Duodenal mucosa (tissue), 2 donors: ENCODE data around the gene VGLL4.

Source experiments
- H3K27ac ChIP-seq: one replicate; pipeline ENCODE4 v1.7.0; 2013; ENCODE audit warnings: low read depth, low read length
- H3K27me3 ChIP-seq, 2 donors: one replicate each; pipeline ENCODE4 v1.7.0; 2013; ENCODE audit warnings: low read length in 2 of 2, control low read depth in 1 of 2; ENCODE audit not compliant: insufficient read depth in 2 of 2, control insufficient read depth in 1 of 2
- H3K36me3 ChIP-seq, 2 donors: one replicate each; pipeline ENCODE4 v1.7.0; 2013; ENCODE audit warnings: low read length in 2 of 2, control low read depth in 1 of 2; ENCODE audit not compliant: insufficient read depth in 2 of 2, control insufficient read depth in 1 of 2
- H3K4me1 ChIP-seq, 2 donors: one replicate each; pipeline ENCODE4 v1.7.0; 2013; ENCODE audit warnings: low read length in 2 of 2, control low read depth in 1 of 2; ENCODE audit not compliant: insufficient read depth in 2 of 2, control insufficient read depth in 1 of 2
- H3K4me3 ChIP-seq, 2 donors: one replicate each; pipeline ENCODE4 v1.7.0; 2013; ENCODE audit warnings: low read length in 2 of 2, low read depth in 1 of 2
- H3K9ac ChIP-seq, 2 donors: one replicate each; pipeline ENCODE4 v1.7.0; 2013; ENCODE audit warnings: low read length in 2 of 2, low read depth in 1 of 2
- H3K9me3 ChIP-seq, 2 donors: one replicate each; pipeline ENCODE4 v1.7.0; 2013; ENCODE audit warnings: low read length in 2 of 2, control low read depth in 1 of 2; ENCODE audit not compliant: control insufficient read depth in 1 of 2

VGLL4 gene

GRCh38 chr3:11554236-11554610 is 89.5 kb downstream of the VGLL4 start:
- Histone ChIP-seq H3K9me3 (no peaks in the 10 kb centered on the region), H3K27ac (no peak overlapping the region), H3K9ac (no peak overlapping the region), H3K4me3 (no peak overlapping the region), H3K27me3 (no peaks in the 10 kb centered on the region), H3K4me1 (peaks cover 9 to 16% of the 10 kb centered on the region in 2 donors), H3K36me3 (peaks cover 25 to 47% of the 10 kb centered on the region in 2 donors)

- H3K27ac ChIP-seq = no peak overlapping the region
- H3K4me3 ChIP-seq = no peak overlapping the region
- peaks cover 13 to 20% of the 10 kb centered on the region in 2 donors for H3K4me1 ChIP-seq
- H3K9ac ChIP-seq = no peak overlapping the region
- H3K9me3 ChIP-seq = no peaks in the 10 kb centered on the region
- H3K36me3 ChIP-seq = peaks cover 21 to 41% of the 10 kb centered on the region in 2 donors
- H3K27me3 ChIP-seq = no peaks in the 10 kb centered on the region
Observed at GRCh38 chr3:11553436-11554235, 90.1 kb downstream of the VGLL4 start.

- Histone ChIP-seq H3K9ac (no peak overlapping the region), H3K4me3 (no peak overlapping the region), H3K36me3 (peaks cover 14 to 32% of the 10 kb centered on the region in 2 donors), H3K9me3 (no peaks in the 10 kb centered on the region), H3K4me1 (peaks cover 14 to 21% of the 10 kb centered on the region in 2 donors), H3K27ac (no peak overlapping the region), H3K27me3 (no peaks in the 10 kb centered on the region)
Observed at GRCh38 chr3:11552289-11553264, 91.1 kb downstream of the VGLL4 start.

GRCh38 chr3:11551036-11551435 is 92.7 kb downstream of the VGLL4 start:
- Histone ChIP-seq H3K9ac (no peak overlapping the region), H3K27me3 (no peaks in the 10 kb centered on the region), H3K27ac (no peak overlapping the region), H3K36me3 (peaks cover 14 to 29% of the 10 kb centered on the region in 2 donors), H3K9me3 (no peaks in the 10 kb centered on the region), H3K4me1 (peaks cover 5 to 12% of the 10 kb centered on the region in 2 donors), H3K4me3 (no peak overlapping the region)

GRCh38 chr3:11549580-11550140 is 94.1 kb downstream of the VGLL4 start:
- H3K27me3 ChIP-seq = no peaks in the 10 kb centered on the region
- H3K4me3 ChIP-seq = no peak overlapping the region
- H3K9me3 ChIP-seq = no peaks in the 10 kb centered on the region
- no peak overlapping the region for H3K9ac ChIP-seq
- H3K27ac ChIP-seq = no peak overlapping the region
- peaks cover 5 to 12% of the 10 kb centered on the region in 2 donors for H3K4me1 ChIP-seq
- H3K36me3 ChIP-seq = peaks cover 7 to 16% of the 10 kb centered on the region in 2 donors

GRCh38 chr3:11548721-11549131 is 95.0 kb downstream of the VGLL4 start:
- no peaks in the 10 kb centered on the region for H3K27me3 ChIP-seq
- peaks cover 0 to 7% of the 10 kb centered on the region in 2 donors for H3K36me3 ChIP-seq
- no peak overlapping the region for H3K4me3 ChIP-seq
- no peak overlapping the region for H3K27ac ChIP-seq
- H3K9ac ChIP-seq = no peak overlapping the region
- H3K9me3 ChIP-seq = no peaks in the 10 kb centered on the region
- peaks cover 5 to 8% of the 10 kb centered on the region in 2 donors for H3K4me1 ChIP-seq

GRCh38 chr3:11547498-11547897 is 96.2 kb downstream of the VGLL4 start:
- Histone ChIP-seq H3K27ac (no peak overlapping the region), H3K36me3 (no peaks in the 10 kb centered on the region), H3K4me3 (no peak overlapping the region), H3K9ac (no peak overlapping the region), H3K27me3 (no peaks in the 10 kb centered on the region), H3K9me3 (no peaks in the 10 kb centered on the region), H3K4me1 (peaks cover 4 to 5% of the 10 kb centered on the region in 2 donors)

GRCh38 chr3:11546657-11547302 is 96.9 kb downstream of the VGLL4 start:
- Histone ChIP-seq H3K9me3 (no peaks in the 10 kb centered on the region), H3K36me3 (no peaks in the 10 kb centered on the region), H3K9ac (no peak overlapping the region), H3K4me1 (peaks cover 4 to 5% of the 10 kb centered on the region in 2 donors), H3K4me3 (no peak overlapping the region), H3K27me3 (no peaks in the 10 kb centered on the region), H3K27ac (no peak overlapping the region)

- Histone ChIP-seq H3K36me3 (no peaks in the 10 kb centered on the region), H3K27me3 (no peaks in the 10 kb centered on the region), H3K27ac (no peak overlapping the region), H3K9ac (no peak overlapping the region), H3K4me3 (no peak overlapping the region), H3K4me1 (peaks cover 4 to 5% of the 10 kb centered on the region in 2 donors), H3K9me3 (no peaks in the 10 kb centered on the region)
Observed at GRCh38 chr3:11545186-11545851, 98.4 kb downstream of the VGLL4 start.
